NCI-H1105 treated with DMSO at 0.1 percent for 48 hours (cell line): ENCODE results near the gene LMNTD2.

ENCODE experiments used
- DNase-seq: peaks from one replicate; lab custom pipeline; 2025; lab: John Stamatoyannopoulos, UW

Gene LMNTD2

DNA sequence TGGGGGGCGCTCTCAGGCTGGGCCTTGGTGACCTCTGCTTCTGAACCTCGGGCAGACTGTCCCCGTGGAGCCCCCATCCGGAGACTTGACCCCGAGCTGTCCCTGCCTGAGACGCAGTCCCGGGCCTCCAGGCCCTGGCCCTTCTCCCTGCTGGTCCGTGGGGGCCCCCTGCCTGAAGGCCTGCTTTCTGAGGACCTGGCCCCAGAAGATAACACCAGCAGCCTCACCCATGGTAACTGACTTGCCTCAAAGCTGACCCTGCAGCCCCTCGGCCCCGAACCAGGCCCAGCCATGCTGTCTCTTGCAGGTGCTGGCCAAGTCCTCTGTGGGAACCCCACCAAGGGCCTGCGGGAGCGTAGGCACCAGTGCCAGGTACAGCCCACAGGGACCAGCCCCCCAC is 8.9 kb downstream of the LMNTD2 start:
- DNase-seq = no peak

DNA sequence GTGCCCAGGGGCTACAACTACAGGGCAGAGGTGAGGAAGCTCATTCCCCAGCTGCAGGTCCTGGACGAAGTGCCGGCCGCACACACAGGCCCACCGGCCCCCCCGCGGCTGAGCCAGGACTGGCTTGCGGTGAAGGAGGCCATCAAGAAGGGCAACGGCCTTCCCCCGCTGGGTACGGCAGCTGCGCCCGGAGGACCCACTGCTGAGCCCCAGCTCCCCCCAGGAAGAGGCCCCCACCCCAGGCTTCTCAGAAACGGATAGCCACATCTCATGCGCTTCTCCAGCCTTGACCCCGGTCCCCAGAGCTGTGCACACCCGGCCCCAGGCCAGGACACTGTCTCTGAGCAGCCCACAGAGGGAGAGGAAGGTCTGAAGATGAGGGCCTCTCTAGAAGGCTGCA is 9.4 kb downstream of the LMNTD2 start:
- DNase-seq = no peak

- no peak for DNase-seq
These were observed 9.8 kb downstream of the LMNTD2 start for GRCh38 chr11:550746-551085.

GRCh38 chr11:550021-550745 is 10.4 kb downstream of the LMNTD2 start:
- DNase-seq = no peak

GRCh38 chr11:548700-549603 is 11.6 kb downstream of the LMNTD2 start:
- no peak for DNase-seq

GRCh38 chr11:545171-545570 is 15.4 kb downstream of the LMNTD2 start:
- DNase-seq = no peak

DNA sequence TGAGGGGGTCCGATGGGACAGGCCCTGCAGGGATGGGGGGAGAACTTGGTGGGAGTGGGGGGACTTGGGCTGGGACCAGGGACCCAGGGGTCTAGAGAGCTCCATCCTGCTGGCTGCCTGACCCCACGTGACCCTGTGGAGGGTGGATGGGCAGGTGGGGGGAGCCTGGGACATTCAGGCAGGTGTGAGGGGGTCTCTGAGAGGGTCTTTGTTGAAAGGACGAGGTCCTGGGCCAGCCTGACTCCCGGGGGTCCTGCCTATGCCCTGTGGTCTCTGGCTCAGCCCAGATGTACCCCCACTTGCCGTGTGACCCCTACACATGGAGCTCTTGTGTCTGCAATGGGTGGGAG is 15.7 kb downstream of the LMNTD2 start:
- no peak for DNase-seq

DNA sequence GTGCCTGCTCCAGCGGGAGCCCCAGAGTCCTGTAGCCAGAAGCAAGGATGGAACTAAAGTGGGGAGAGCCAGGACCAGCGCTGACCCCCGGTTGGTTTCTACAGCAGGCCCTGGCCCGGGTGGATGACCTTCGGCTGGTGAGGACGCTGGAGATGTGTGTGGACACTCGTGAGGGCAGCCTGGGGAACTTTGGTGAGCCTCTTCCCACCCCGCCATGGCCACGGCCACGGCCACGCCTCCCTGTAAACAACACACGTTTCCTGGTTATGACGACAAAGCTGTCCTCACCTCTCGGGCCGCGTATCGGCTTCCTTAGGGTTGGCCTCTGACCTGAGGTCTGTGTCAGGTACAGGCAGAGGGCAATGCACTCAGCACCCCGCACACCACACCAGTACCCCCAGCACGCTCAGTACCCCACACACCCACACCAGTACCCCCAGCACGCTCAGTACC is 19.1 kb downstream of the LMNTD2 start:
- DNase-seq = no peak

DNA sequence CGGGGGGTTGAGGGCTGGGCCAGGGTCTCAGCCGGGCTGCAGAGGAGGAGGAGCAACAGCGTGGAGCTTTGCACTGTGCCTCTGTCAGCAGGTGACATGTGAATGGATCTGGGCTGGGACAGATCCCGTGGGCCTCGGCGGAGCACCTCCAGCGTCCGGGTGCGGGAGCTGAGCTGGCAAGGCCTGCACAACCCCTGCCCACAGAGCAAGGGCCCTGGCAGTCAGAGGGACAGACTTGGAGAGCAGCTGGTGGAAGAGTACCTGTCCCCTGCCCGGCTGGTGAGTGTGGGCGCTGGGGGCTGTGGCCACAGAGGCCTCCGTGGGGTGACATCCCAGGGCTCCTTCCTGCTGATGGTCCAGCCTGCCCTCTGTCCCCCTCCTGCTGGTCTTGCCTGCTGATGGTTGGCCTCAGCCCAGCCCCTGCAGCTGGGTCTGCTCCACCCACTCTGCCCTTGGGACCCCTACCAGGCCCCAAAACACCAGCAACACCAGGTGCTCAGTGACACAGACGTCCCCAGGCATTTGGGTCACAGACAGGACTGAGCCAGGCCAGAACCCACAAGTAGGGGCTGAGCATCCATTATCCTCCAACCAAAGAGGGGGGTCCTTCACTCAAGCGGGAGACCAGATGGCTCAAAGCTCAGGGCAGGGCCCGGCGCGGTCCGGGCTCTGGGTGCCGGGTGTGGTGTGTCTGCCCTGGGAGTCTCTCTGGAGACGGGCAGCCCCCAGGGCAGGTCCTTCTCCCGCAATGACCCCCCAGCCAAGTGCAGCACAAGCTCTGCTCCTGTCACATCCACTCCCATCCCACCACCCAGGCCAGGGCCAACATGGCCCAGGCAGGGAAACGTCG is 19.7 kb downstream of the LMNTD2 start:
- no peak for DNase-seq

GRCh38 chr11:539971-540481 is 20.5 kb downstream of the LMNTD2 start:
- no peak for DNase-seq

GRCh38 chr11:538431-539051 is 22.0 kb downstream of the LMNTD2 start:
- DNase-seq = no peak

DNA sequence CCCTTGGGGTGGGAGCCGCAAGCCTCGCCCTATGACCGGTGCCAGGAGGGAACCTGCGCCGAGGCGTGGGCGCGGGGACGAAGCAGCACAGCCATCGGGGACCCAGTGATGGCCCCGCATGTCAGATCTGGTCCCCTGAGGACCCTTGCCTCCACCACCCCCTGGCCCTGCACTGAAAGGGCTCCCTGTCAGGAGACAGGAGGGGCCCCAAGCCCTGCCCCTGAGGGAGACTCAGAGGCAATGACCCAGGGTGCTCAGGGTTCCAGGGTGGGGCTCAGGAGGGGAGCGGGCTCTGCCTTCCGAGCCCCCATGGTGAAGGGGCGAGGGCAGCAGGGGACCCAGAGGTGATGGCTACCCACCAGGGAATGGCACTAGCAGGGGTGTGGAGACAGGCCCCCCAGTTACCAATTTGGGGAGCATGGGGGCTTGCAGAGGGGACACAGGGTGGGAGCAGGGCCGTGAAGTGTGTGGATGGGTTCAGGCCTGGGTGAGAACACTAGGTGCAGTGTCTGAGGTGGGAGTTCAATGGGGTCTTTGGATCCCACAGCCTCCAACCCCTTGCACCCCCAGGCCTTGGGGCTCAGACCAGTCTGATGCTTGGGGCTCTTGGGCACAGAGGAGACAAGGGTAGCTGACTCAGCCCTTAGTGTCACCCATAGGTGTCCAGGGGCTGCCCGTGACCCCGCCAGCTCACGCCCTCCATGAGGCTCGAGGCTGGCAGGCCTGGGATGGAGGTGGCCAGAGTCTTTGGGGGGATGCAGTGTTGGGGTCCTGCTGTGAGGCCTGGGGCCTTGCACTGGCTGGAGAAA is 22.7 kb downstream of the LMNTD2 start:
- DNase-seq = no peak

DNA sequence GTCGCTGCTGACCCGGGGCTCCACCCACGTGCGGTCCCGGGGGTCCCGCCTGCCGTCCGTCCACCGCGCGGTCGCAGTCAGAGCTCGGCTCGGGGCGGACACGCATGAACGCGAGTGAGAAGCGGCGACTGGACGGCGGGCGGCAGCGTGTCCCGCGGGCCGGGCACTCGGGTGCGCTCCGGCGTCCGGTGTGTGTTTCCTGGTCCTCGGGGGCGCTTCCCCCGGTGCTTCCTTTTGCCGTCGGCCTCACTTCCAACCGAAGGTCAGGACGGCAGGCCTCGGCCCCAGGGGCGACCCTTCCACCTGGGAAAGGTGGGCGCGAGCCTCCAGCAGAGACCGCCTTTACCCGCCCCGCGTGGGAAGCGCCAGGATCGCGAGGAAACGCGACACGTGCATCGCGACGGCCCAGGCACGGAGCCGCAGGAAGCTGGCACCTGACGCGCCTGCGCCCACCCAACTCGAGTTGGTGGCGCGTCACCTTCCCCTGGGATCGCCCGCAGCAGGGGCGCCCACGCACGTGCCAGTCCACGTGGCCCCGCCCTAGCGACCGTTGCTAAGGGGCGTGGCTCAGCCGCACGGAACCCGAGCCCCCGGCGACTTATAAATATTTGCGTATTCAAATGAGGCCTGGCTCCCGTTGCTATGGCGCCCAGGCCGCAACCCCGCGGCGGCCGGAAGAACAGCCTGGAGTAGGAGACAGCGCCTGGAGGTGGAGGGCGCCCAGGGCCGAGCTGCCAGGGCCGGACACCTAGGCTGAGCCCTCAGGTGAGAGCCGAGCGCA is 23.5 kb downstream of the LMNTD2 start, which contains the start of gene LRRC56:
LRRC56 (plus strand) TSS at position 687 of the 781 bp plus-strand sequence. CDS start 3,158 bp downstream, outside the sequence.
- DNase-seq = no peak

GRCh38 chr11:535519-536454 is 24.8 kb downstream of the LMNTD2 start, which contains the start of gene HRAS:
HRAS (minus strand) TSS chr11:535576.
- peak; percentile 94 for DNase-seq

- no peak for DNase-seq
These were observed 25.4 kb downstream of the LMNTD2 start for GRCh38 chr11:535210-535518.

- DNase-seq = peak; percentile 81
These were observed 25.9 kb downstream of the LMNTD2 start for GRCh38 chr11:534396-535209.

- DNase-seq = no peak
These were observed 26.7 kb downstream of the LMNTD2 start for GRCh38 chr11:533586-534395.
